ENCODE results near the gene ISY1. TPM values are rescaled to one million over a fixed set of nuclear protein-coding genes. Genes with fewer than 3 reads are reported as not detected.

The ISY1 gene
- total RNA-seq, 4 donors from 2014 or later = 1.6 to 14.2 (median 7.2) TPM

GRCh38 chr3:129104498-129105079 is 56.3 kb downstream of the ISY1 start:
- Histone ChIP-seq H3K9me3 (no peaks in the 10 kb centered on the region), H3K27ac (no peak overlapping the region), H3K4me3 (no peak overlapping the region), H3K36me3 (no peaks in the 10 kb centered on the region), H3K4me1 (no peaks in the 10 kb centered on the region), H3K27me3 (no peaks in the 10 kb centered on the region)
- intact Hi-C loops (cut with DNase I; ENCODE audit: low total_unique reads) (no loop called here), in situ Hi-C loops (cut with MboI; ENCODE audit: low pct_ligation_motif_present in 1 of 4, low pct_unique_long_range_greater_than_20kb in 1 of 4, low sequenced_read_pairs in 3 of 4) (no loop called here)
- TF ChIP-seq POLR2AphosphoS5 (IDR thresholded peaks at IDR 0.05) = no peak
- TF ChIP-seq POLR2A (IDR thresholded peaks at IDR 0.05) = no peak
- TF ChIP-seq EP300 (IDR thresholded peaks at IDR 0.05; ENCODE audit: low read depth) = no peak
- TF ChIP-seq CTCF (IDR thresholded peaks at IDR 0.05) = no peak
- DNase-seq = no peak
- 63 to 94% methylated on average over 2 to 6 of the region's 6 CpGs for WGBS, 2 donors (ENCODE audit: low coverage in 1 of 2)

GRCh38 chr3:129104051-129104450 is 56.8 kb downstream of the ISY1 start:
- Histone ChIP-seq H3K27ac (no peak overlapping the region), H3K27me3 (no peaks in the 10 kb centered on the region), H3K9me3 (no peaks in the 10 kb centered on the region), H3K4me3 (no peak overlapping the region), H3K4me1 (no peaks in the 10 kb centered on the region), H3K36me3 (no peaks in the 10 kb centered on the region)
- TF ChIP-seq POLR2A (IDR thresholded peaks at IDR 0.05) = no peak
- TF ChIP-seq EP300 (IDR thresholded peaks at IDR 0.05; ENCODE audit: low read depth) = no peak
- no peak for TF ChIP-seq CTCF (IDR thresholded peaks at IDR 0.05)
- no peak for TF ChIP-seq POLR2AphosphoS5 (IDR thresholded peaks at IDR 0.05)
- intact Hi-C loops (cut with DNase I; ENCODE audit: low total_unique reads) (no loop called here), in situ Hi-C loops (cut with MboI; ENCODE audit: low pct_ligation_motif_present in 1 of 4, low pct_unique_long_range_greater_than_20kb in 1 of 4, low sequenced_read_pairs in 3 of 4) (no loop called here)
- no peak for DNase-seq
- 90 to 100% methylated on average over 3 to 6 of the region's 6 CpGs for WGBS, 2 donors (ENCODE audit: low coverage in 1 of 2)

GRCh38 chr3:129103296-129103695 is 57.6 kb downstream of the ISY1 start:
- in situ Hi-C loops (cut with MboI; ENCODE audit: low pct_ligation_motif_present in 1 of 4, low pct_unique_long_range_greater_than_20kb in 1 of 4, low sequenced_read_pairs in 3 of 4) = no loop called here

More at GRCh38 chr3:129103296-129103695, 57.6 kb downstream of the ISY1 start:
- H3K9me3 ChIP-seq = no peaks in the 10 kb centered on the region
- WGBS, 2 donors (ENCODE audit: low coverage in 1 of 2) = 82 to 84% methylated on average over 2 to 7 of the region's 7 CpGs
- no peaks in the 10 kb centered on the region for H3K4me1 ChIP-seq
- no peak for TF ChIP-seq POLR2A (IDR thresholded peaks at IDR 0.05)
- TF ChIP-seq POLR2AphosphoS5 (IDR thresholded peaks at IDR 0.05) = no peak
- no peak for TF ChIP-seq EP300 (IDR thresholded peaks at IDR 0.05; ENCODE audit: low read depth)
- TF ChIP-seq CTCF (IDR thresholded peaks at IDR 0.05) = no peak
- no peaks in the 10 kb centered on the region for H3K27me3 ChIP-seq
- no peak overlapping the region for H3K4me3 ChIP-seq
- no peak for DNase-seq
- H3K36me3 ChIP-seq = no peaks in the 10 kb centered on the region
- intact Hi-C loops (cut with DNase I; ENCODE audit: low total_unique reads) = no loop called here
- no peak overlapping the region for H3K27ac ChIP-seq
